Upper lobe of left lung (tissue), 6 donors: Measurements from ENCODE around the gene SLC30A7. TPM values are rescaled to one million over a fixed set of nuclear protein-coding genes. Genes with fewer than 3 reads are reported as not detected.

ENCODE experiments used
- ATAC-seq, 2 donors: fragments of 200-7000 bp; cut with Tn5 transposase; one replicate each; pipeline ENCODE4 v1.9.1; 2022; ENCODE audit warnings: mild to moderate bottlenecking in 2 of 2, moderate library complexity in 2 of 2; ENCODE audit not compliant: low FRiP score in 2 of 2
- DNase-seq, 2 donors: peaks; one replicate each; pipeline ENCODE4 v3.0.0-alpha.2; 2019 to 2020
- H3K27ac ChIP-seq, 4 donors: fragments of 200-600 bp; sonication (generic); one replicate each; pipeline ENCODE4 v1.5.1; 2016 to 2019
- H3K27me3 ChIP-seq, 4 donors: fragments of 200-600 bp; sonication (generic); one replicate each; pipeline ENCODE4 v1.5.1; 2017 to 2019
- H3K36me3 ChIP-seq, 4 donors: fragments of 200-600 bp; sonication (generic); one replicate each; pipeline ENCODE4 v1.5.1; 2016 to 2019
- H3K4me1 ChIP-seq, 4 donors: fragments of 200-600 bp; sonication (generic); one replicate each; pipeline ENCODE4 v1.5.1; 2018 to 2019
- H3K4me3 ChIP-seq, 4 donors: fragments of 200-600 bp; sonication (generic); one replicate each; pipeline ENCODE4 v1.5.1; 2017 to 2019; ENCODE audit warnings: mild to moderate bottlenecking in 2 of 4, moderate library complexity in 1 of 4
- H3K9me3 ChIP-seq, 4 donors: fragments of 200-600 bp; sonication (generic); one replicate each; pipeline ENCODE4 v1.5.1; 2018 to 2019
- CTCF ChIP-seq, 6 experiments: fragments of 450-650 bp in 4 of 6; fragments of 200-600 bp in 2 of 6; sonication (generic) in 2 of 6; IDR thresholded peaks; one replicate each; pipeline ENCODE4 v1.5.1; 2016 to 2019; ENCODE audit warnings: antibody characterized with exemption in 6 of 6
- EP300 ChIP-seq, 4 donors: sonication (generic); formaldehyde crosslinking; IDR thresholded peaks; one replicate each; pipeline ENCODE4 v1.5.1; 2017; ENCODE audit warnings: antibody characterized with exemption in 4 of 4, control low read depth in 2 of 4
- POLR2A ChIP-seq, 4 donors: fragments of 450-650 bp; IDR thresholded peaks; one replicate each; pipeline ENCODE4 v1.5.1; 2016 to 2017; ENCODE audit warnings: antibody characterized with exemption in 4 of 4, mild to moderate bottlenecking in 2 of 4
- POLR2AphosphoS5 ChIP-seq, 2 donors: sonication (generic); formaldehyde crosslinking; IDR thresholded peaks; one replicate each; pipeline ENCODE4 v1.5.1; 2017; ENCODE audit warnings: antibody characterized with exemption in 2 of 2
- whole genome bisulfite sequencing, 2 donors: methylation state at CpG; one replicate each; pipeline ENCODE4 v1.1.5; 2017 to 2018; 5-methylcytosine and 5-hydroxymethylcytosine counted together
- total RNA-seq, 6 donors: library from RNA; depleted of rRNA in 4 of 6; stranded (reverse); fragments of >200 nt in 4 of 6; gene quantifications; one replicate each; pipeline versions ENCODE4 v1.1.0 to v1.2.1, GENCODE V29; 2016 to 2021
- donor health status: DM: no; HTN: no; CAD: no; lungs with moderate emphysema.
- donor health status: DM: no; HTN: yes; CAD: no; lungs with severe emphysema.

The SLC30A7 gene
- total RNA-seq, 6 donors from 2014 or later, result 8.4 to 34.5 (median 26.4) TPM

- Histone ChIP-seq H3K27me3 (no peaks in the 10 kb centered on the region), H3K4me3 (no peak overlapping the region), H3K9me3 (no peaks in the 10 kb centered on the region), H3K27ac (no peak overlapping the region), H3K4me1 (no peaks in the 10 kb centered on the region), H3K36me3 (no peaks in the 10 kb centered on the region)
- ATAC-seq (no peak), DNase-seq (no peak)
- TF ChIP-seq POLR2AphosphoS5 (IDR thresholded peaks at IDR 0.05), result no peak
- TF ChIP-seq CTCF (IDR thresholded peaks at IDR 0.05), result no peak
- TF ChIP-seq EP300 (IDR thresholded peaks at IDR 0.05), result no peak
- no peak for TF ChIP-seq POLR2A (IDR thresholded peaks at IDR 0.05)
- WGBS, 2 donors, result 82% methylated on average over 3 of the region's 3 CpGs
Observed at GRCh38 chr1:100860397-100860991, 35.4 kb upstream of the SLC30A7 start.

- no peaks in the 10 kb centered on the region for H3K27me3 ChIP-seq
- WGBS, 2 donors, result 62 to 80% methylated on average over 1 of the region's 1 CpG
- H3K36me3 ChIP-seq, result no peaks in the 10 kb centered on the region
- TF ChIP-seq EP300 (IDR thresholded peaks at IDR 0.05) (no peak), POLR2AphosphoS5 (IDR thresholded peaks at IDR 0.05) (no peak), CTCF (IDR thresholded peaks at IDR 0.05) (no peak), POLR2A (IDR thresholded peaks at IDR 0.05) (no peak)
- no peaks in the 10 kb centered on the region for H3K4me1 ChIP-seq
- DNase-seq (no peak), ATAC-seq (no peak)
- no peaks in the 10 kb centered on the region for H3K9me3 ChIP-seq
- H3K27ac ChIP-seq, result no peak overlapping the region
- H3K4me3 ChIP-seq, result no peak overlapping the region
Observed at GRCh38 chr1:100861379-100861778, 34.5 kb upstream of the SLC30A7 start.

GRCh38 chr1:100862591-100862990 lies 33.3 kb upstream of the SLC30A7 start:
- WGBS, 2 donors, result 55 to 70% methylated on average over 2 of the region's 2 CpGs
- Histone ChIP-seq H3K36me3 (no peaks in the 10 kb centered on the region), H3K9me3 (no peaks in the 10 kb centered on the region), H3K27me3 (no peaks in the 10 kb centered on the region), H3K4me1 (no peaks in the 10 kb centered on the region), H3K4me3 (no peak overlapping the region), H3K27ac (no peak overlapping the region)
- DNase-seq (no peak), ATAC-seq (no peak)
- no peak for TF ChIP-seq POLR2A (IDR thresholded peaks at IDR 0.05)
- TF ChIP-seq EP300 (IDR thresholded peaks at IDR 0.05), result no peak
- no peak for TF ChIP-seq POLR2AphosphoS5 (IDR thresholded peaks at IDR 0.05)
- TF ChIP-seq CTCF (IDR thresholded peaks at IDR 0.05), result no peak

GRCh38 chr1:100866041-100866900 lies 29.6 kb upstream of the SLC30A7 start:
- Histone ChIP-seq H3K4me1 (no peaks in the 10 kb centered on the region), H3K4me3 (no peak overlapping the region), H3K27me3 (no peaks in the 10 kb centered on the region), H3K36me3 (no peaks in the 10 kb centered on the region), H3K27ac (no peak overlapping the region), H3K9me3 (no peaks in the 10 kb centered on the region)
- DNase-seq (no peak), ATAC-seq (peak in 1 of 2 donors; percentile 76)
- 17 to 34% methylated on average over 5 of the region's 5 CpGs for WGBS, 2 donors
- TF ChIP-seq POLR2A (IDR thresholded peaks at IDR 0.05) (no peak), CTCF (IDR thresholded peaks at IDR 0.05) (peak; percentile 40 to 77 (median 54))

GRCh38 chr1:100866901-100867206 lies 29.0 kb upstream of the SLC30A7 start:
- H3K4me1 ChIP-seq, result no peaks in the 10 kb centered on the region
- H3K36me3 ChIP-seq, result no peaks in the 10 kb centered on the region
- no peak overlapping the region for H3K27ac ChIP-seq
- TF ChIP-seq EP300 (IDR thresholded peaks at IDR 0.05) (no peak), CTCF (IDR thresholded peaks at IDR 0.05) (no peak), POLR2AphosphoS5 (IDR thresholded peaks at IDR 0.05) (no peak), POLR2A (IDR thresholded peaks at IDR 0.05) (no peak)
- H3K4me3 ChIP-seq, result no peak overlapping the region
- H3K27me3 ChIP-seq, result no peaks in the 10 kb centered on the region
- no peaks in the 10 kb centered on the region for H3K9me3 ChIP-seq
- DNase-seq (no peak), ATAC-seq (no peak)
- WGBS, 2 donors, result 72% methylated on average over 2 of the region's 2 CpGs
